Fibroblast of villous mesenchyme (primary cell): ENCODE results near the gene TMA7. TPM values are rescaled to one million over a fixed set of nuclear protein-coding genes. Genes with fewer than 3 reads are reported as not detected.

Source experiments
- DNase-seq: peaks from one replicate; pipeline ENCODE4 v3.0.0-alpha.2; 2010; ENCODE audit warnings: low read depth
- H3K4me3 ChIP-seq: 2 replicates; pipeline ENCODE4 v1.5.1; 2011; ENCODE audit warnings: low read depth, mild to moderate bottlenecking, low read length
- total RNA-seq: library from RNA; depleted of rRNA; stranded (reverse); fragments of >200 nt; gene quantifications from 2 replicates; pipeline ENCODE4 v1.2.3, GENCODE V29; 2012
- TF ChIP-seq, protein P1 (sequence below): IDR thresholded peaks from 2 replicates; pipeline ENCODE4 v1.5.1; 2012; ENCODE audit warnings: low read depth, mild to moderate bottlenecking, low read length; ENCODE audit not compliant: insufficient read depth

Gene TMA7
- total RNA-seq, 1 donor = 216 TPM

DNA sequence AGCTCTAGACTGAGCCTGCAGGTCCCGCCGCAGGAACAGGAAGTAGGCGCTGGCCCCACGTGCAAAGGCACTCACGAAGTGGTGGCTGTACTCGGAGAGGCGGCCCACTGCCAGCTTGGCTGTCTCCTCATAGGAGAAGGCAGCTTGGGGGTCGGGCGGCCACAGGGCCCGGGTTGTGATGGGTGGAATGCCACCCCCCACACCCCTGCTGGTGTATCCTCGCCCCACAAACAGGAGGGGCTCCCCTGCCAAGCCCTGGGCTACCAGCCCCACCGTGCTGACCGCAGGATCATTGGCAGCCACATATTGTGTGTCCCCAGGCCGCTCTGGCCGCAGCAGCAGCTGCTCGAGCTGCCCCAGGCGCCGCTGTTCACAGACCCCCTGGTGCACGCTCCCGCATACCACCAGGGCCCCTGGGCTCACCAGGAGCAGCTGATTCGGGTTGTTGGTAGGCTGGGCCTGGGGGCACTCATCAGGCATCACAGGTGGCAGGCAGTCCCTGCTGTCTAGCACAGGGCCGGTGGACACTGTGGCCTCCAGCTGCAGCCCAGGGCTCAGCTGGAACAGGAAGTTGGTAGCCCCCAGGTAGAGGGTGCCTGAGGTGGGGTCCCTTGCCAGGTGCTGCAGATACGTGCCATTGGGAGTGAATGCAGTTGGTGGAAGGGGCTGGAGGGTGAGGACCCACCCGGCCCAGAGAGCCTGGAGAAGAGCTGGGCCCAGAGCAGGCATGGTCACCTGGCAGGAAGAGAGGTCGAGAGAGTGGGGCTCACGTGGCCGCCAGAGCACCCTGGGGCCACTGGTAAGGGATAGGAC lies 16.0 kb upstream of the TMA7 start:
- no peak overlapping the region for H3K4me3 ChIP-seq
- TF ChIP-seq, protein P1, sequence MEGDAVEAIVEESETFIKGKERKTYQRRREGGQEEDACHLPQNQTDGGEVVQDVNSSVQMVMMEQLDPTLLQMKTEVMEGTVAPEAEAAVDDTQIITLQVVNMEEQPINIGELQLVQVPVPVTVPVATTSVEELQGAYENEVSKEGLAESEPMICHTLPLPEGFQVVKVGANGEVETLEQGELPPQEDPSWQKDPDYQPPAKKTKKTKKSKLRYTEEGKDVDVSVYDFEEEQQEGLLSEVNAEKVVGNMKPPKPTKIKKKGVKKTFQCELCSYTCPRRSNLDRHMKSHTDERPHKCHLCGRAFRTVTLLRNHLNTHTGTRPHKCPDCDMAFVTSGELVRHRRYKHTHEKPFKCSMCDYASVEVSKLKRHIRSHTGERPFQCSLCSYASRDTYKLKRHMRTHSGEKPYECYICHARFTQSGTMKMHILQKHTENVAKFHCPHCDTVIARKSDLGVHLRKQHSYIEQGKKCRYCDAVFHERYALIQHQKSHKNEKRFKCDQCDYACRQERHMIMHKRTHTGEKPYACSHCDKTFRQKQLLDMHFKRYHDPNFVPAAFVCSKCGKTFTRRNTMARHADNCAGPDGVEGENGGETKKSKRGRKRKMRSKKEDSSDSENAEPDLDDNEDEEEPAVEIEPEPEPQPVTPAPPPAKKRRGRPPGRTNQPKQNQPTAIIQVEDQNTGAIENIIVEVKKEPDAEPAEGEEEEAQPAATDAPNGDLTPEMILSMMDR = no peak
- no peak for DNase-seq

DNA sequence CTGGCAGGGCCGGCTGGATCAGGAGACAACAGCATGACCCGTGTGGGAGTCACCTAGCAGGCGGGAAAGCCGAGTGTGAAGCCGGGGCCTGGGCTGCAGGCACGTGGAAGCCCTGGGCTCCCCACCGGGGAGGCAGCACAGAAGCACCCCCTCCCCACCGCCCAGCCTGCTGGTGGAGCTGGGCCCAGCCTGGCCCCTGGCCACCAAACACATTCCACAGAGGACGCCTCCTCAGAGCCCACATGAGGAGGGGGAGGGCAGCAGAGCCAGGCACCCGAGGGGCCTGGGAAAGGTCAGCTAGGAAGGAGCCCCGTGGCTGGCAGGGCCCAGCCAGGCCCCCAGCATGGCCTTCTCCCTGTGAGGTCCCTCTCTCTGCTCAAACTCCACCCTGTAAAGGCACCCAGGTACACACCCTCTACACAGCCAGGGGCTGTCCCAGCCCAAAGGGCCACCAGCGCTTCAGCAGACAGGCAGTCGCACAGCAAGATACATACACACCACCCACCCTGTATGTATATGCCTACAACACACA lies 14.7 kb upstream of the TMA7 start:
- TF ChIP-seq, protein P1 = no peak
- no peak for DNase-seq

DNA sequence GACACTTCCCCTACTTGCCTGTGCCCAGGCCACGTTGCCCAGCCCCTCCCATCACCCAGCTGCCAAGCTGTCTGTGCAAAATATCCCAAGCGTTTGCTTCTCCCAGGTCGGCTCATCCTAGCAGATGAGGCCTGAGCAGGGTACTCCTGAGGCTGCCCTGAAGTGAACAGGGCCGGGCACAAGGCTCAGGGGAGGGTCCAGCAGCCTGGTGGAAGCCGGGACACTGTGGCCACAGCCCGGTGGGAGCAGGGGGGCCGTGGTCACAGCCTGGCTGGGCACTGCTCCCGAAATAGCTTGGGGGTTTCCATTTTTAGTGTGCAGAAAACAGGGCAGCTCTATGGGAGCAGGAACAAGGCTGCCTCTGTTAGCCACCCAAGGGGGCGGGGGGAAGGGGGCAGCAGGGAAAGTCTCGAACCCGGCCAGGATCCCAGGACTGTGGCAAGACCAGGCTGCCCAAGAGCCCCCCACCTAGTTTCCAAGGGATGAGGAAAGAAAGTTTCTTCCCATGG lies 13.6 kb upstream of the TMA7 start:
- no peak overlapping the region for H3K4me3 ChIP-seq
- TF ChIP-seq, protein P1 = no peak
- no peak for DNase-seq

More for the DNA sequence above, 14.7 kb upstream of the TMA7 start:
- no peak overlapping the region for H3K4me3 ChIP-seq

DNA sequence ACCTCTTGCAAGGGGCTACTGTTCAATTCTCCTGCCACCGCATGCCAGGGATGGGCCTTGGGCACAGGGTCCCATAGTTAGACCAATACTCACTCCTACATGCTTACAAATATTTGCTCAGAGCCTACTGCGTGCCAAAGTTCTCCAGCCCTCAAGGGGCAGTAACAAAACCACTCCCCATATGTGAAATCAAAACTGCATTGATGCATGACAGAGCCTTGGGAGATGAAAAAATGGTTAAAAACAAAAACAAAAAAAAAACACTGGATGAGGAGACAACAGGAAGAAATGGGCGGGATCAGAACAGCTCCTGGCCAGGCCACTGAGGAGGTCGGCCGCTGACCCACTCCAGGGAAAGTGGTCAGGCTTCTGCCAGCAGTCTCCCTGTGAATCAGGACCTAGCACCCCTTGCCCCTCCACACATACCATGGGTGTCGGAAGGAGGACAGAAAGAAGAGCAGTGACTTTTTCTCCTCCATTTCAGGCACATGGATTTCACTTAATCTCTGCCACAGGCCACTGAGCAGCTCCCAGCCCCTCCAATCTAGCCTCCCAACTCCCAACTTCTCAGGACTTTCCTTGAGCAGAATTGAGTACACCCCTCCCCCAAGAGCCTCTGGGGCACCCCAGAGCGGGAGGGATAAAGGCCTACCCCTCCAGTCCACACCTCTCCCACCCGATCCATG lies 13.0 kb upstream of the TMA7 start:
- no peak overlapping the region for H3K4me3 ChIP-seq
- DNase-seq = peak; percentile 15
- TF ChIP-seq, protein P1 = no peak

DNA sequence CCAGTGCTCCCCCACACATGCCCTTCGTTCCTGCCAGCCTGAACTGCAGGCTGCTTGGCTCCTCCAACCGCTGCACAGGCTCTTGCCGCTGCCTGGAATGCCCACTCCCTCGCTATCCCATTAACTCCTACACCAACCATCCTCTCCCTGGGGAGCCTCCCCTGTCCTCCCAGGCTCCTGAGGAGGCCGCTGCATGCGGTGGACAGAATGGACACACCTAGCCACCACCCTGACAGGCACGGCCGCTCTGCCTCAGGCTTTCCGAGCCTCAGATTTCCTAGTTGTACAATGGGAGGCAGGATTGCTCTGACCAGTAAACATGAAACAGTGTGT lies 12.5 kb upstream of the TMA7 start:
- H3K4me3 ChIP-seq = no peak overlapping the region
- DNase-seq = no peak
- TF ChIP-seq, protein P1 = no peak

DNA sequence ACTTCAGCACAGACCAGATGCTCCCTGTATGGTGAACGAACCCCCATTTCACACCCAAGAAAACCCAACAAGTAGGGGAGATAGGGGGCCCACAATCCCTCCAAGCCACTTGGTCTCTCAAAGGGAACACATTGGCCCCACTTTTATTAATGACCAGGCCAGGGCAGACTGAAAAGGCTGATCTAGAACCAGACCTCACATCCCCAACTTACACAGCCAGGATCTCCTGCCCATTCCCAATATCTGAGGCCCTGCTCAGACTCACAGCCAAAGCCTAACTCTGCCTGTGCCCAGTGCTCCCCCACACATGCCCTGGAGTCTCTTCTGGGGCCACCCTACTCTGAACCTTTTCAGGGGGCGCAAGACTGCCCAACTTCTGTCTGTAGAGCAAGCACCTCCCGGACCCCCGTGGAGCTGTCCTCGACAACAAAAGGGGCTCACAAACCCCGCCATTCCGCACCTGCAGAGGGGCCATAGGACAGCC lies 11.9 kb upstream of the TMA7 start:
- TF ChIP-seq, protein P1 = no peak
- H3K4me3 ChIP-seq = peak overlapping the region; percentile 70
- DNase-seq = no peak
